ENCODE measurements around the gene C10orf67. TPM values are rescaled to one million over a fixed set of nuclear protein-coding genes. Genes with fewer than 3 reads are reported as not detected.

Gene C10orf67
- total RNA-seq, 4 donors from 2014 or later: not detected

GRCh38 chr10:23375366-23375765 lies 30.8 kb upstream of the C10orf67 start:
- no peaks in the 10 kb centered on the region for H3K9me3 ChIP-seq
- TF ChIP-seq EP300 (IDR thresholded peaks at IDR 0.05) (no peak), POLR2AphosphoS5 (IDR thresholded peaks at IDR 0.05) (no peak), POLR2A (IDR thresholded peaks at IDR 0.05; ENCODE audit: low read depth) (no peak)
- TF ChIP-seq, protein P1, sequence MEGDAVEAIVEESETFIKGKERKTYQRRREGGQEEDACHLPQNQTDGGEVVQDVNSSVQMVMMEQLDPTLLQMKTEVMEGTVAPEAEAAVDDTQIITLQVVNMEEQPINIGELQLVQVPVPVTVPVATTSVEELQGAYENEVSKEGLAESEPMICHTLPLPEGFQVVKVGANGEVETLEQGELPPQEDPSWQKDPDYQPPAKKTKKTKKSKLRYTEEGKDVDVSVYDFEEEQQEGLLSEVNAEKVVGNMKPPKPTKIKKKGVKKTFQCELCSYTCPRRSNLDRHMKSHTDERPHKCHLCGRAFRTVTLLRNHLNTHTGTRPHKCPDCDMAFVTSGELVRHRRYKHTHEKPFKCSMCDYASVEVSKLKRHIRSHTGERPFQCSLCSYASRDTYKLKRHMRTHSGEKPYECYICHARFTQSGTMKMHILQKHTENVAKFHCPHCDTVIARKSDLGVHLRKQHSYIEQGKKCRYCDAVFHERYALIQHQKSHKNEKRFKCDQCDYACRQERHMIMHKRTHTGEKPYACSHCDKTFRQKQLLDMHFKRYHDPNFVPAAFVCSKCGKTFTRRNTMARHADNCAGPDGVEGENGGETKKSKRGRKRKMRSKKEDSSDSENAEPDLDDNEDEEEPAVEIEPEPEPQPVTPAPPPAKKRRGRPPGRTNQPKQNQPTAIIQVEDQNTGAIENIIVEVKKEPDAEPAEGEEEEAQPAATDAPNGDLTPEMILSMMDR (IDR thresholded peaks at IDR 0.05): no peak
- no peak overlapping the region for H3K4me3 ChIP-seq
- H3K27me3 ChIP-seq: no peaks in the 10 kb centered on the region
- H3K36me3 ChIP-seq: no peaks in the 10 kb centered on the region
- no peaks in the 10 kb centered on the region for H3K4me1 ChIP-seq
- WGBS: 87% methylated on average over 4 of the region's 4 CpGs
- H3K27ac ChIP-seq (replicated peaks in 1 of 4): no peak overlapping the region
- intact Hi-C loops (cut with DNase I): no loop called here
- DNase-seq (ENCODE audit: extremely low spot score): no peak

DNA sequence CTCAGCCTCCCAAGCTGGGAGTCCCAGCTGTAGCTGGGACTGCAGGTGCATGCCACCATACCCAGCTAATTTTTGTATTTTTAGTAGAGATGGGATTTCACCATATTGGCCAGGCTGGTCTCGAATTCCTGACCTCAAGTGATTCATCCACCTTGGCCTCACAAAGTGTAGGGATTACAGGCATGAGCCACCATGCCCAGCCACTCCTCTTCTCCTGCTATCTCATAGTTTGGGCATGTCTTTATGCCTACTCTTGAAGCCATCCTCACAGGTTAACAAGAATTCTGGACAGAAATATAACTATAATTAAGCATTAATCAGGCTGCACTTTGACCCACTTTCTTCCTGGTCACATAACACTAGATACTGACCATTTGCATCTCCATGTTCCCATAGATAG lies 28.6 kb upstream of the C10orf67 start:
- intact Hi-C loops (cut with DNase I): no loop called here
- TF ChIP-seq, protein P1 (IDR thresholded peaks at IDR 0.05): no peak
- TF ChIP-seq POLR2AphosphoS5 (IDR thresholded peaks at IDR 0.05): no peak
- TF ChIP-seq EP300 (IDR thresholded peaks at IDR 0.05): no peak
- no peak for TF ChIP-seq POLR2A (IDR thresholded peaks at IDR 0.05; ENCODE audit: low read depth)
- WGBS: 79% methylated on average over 1 of the region's 1 CpG

GRCh38 chr10:23371073-23371472 lies 26.5 kb upstream of the C10orf67 start:
- 82% methylated on average over 1 of the region's 1 CpG for WGBS

More for the DNA sequence above, 28.6 kb upstream of the C10orf67 start:
- Histone ChIP-seq H3K27me3 (no peaks in the 10 kb centered on the region), H3K4me3 (no peak overlapping the region), H3K27ac (replicated peaks in 1 of 4) (no peak overlapping the region), H3K9me3 (no peaks in the 10 kb centered on the region), H3K36me3 (no peaks in the 10 kb centered on the region), H3K4me1 (peaks cover 0 to 10% (median 0%) of the 10 kb centered on the region in 4 donors)
- DNase-seq (ENCODE audit: extremely low spot score): no peak

GRCh38 chr10:23370106-23370505 lies 25.5 kb upstream of the C10orf67 start:
- Histone ChIP-seq H3K4me1 (peaks cover 0 to 10% (median 0%) of the 10 kb centered on the region in 4 donors), H3K9me3 (no peaks in the 10 kb centered on the region), H3K27ac (replicated peaks in 1 of 4) (no peak overlapping the region), H3K4me3 (no peak overlapping the region), H3K36me3 (no peaks in the 10 kb centered on the region), H3K27me3 (no peaks in the 10 kb centered on the region)
- WGBS: 51% methylated on average over 3 of the region's 3 CpGs
- TF ChIP-seq, protein P1 (IDR thresholded peaks at IDR 0.05): no peak
- TF ChIP-seq EP300 (IDR thresholded peaks at IDR 0.05) (no peak), POLR2A (IDR thresholded peaks at IDR 0.05; ENCODE audit: low read depth) (no peak), POLR2AphosphoS5 (IDR thresholded peaks at IDR 0.05) (no peak)
- intact Hi-C loops (cut with DNase I): no loop called here
- DNase-seq (ENCODE audit: extremely low spot score): no peak

More at GRCh38 chr10:23371073-23371472, 26.5 kb upstream of the C10orf67 start:
- H3K36me3 ChIP-seq: no peaks in the 10 kb centered on the region
- no peaks in the 10 kb centered on the region for H3K27me3 ChIP-seq
- intact Hi-C loops (cut with DNase I): no loop called here
- H3K9me3 ChIP-seq: no peaks in the 10 kb centered on the region
- H3K4me3 ChIP-seq: no peak overlapping the region
- H3K4me1 ChIP-seq: peaks cover 0 to 10% (median 0%) of the 10 kb centered on the region in 4 donors
- DNase-seq (ENCODE audit: extremely low spot score): no peak
- TF ChIP-seq POLR2AphosphoS5 (IDR thresholded peaks at IDR 0.05) (no peak), EP300 (IDR thresholded peaks at IDR 0.05) (no peak)
- TF ChIP-seq, protein P1 (IDR thresholded peaks at IDR 0.05): no peak
- no peak overlapping the region for H3K27ac ChIP-seq (replicated peaks in 1 of 4)
